Superior temporal gyrus (tissue), 1 donor: ENCODE measurements around the gene ESRRG.
"Not testable (repeated sequence)": the region's sequence is repeated elsewhere in the genome, so short reads cannot be mapped to it uniquely, and the experiment has no call there.

Source experiments
- DNase-seq: peaks from one replicate; pipeline ENCODE4 v3.0.0-alpha.2; 2016; ENCODE audit errors: extremely low spot score

Gene ESRRG

DNA sequence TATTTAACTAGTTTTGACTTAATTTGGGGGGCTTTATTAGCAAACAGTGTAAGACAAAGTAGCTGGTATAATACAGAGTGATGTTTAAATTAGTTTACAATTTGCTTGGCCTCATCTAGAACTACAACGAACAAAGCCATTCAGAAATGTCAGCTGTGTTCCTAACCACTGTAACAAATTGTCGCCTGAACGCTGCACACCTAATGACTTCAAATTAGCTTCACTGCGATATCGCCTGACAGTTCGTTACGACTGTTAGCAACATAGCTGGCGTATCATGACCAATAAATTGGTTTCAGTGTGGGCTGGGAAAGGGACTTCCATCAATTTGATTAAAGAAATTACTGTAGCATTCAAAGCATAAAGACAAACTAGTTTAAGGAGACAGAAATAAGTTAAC lies 160.1 kb downstream of the ESRRG start:
- DNase-seq: no peak

DNA sequence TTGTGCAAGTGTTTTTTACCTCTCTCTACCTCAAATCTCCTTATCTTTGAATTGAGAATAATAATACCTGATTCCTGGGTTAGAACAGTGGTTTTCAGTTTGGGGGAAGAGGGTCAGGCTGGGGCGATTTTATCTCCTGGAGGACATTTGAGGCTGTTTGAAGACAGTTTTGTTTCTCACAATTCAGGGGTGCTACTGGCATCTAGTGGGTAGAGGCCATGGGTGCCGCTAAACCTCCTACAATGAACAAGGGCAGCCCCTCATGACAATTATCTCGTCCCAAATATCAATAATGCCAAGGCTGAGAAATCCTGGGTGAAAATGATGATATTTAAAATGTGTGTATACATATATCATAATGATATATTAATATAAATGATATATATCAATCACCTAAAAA lies 160.8 kb downstream of the ESRRG start:
- no peak for DNase-seq

DNA sequence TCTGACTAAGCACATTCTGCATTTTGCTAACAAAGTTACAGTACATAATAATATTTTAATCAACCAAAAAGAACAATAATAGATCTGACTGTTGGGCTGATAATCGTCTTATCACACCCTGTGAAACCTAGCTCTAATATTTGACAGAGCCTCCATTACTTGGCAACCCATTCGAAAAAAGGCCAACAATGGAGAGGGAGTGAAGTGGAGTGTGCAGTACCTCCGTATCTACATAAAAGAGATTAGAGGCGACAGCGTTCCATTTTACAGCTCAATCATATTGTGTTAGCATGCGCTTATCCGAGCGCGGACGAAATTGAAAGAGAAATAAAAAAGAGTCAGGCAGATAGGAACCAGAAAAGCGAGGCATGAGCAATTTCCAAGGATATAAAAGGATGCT lies 162.7 kb downstream of the ESRRG start:
- no peak for DNase-seq

DNA sequence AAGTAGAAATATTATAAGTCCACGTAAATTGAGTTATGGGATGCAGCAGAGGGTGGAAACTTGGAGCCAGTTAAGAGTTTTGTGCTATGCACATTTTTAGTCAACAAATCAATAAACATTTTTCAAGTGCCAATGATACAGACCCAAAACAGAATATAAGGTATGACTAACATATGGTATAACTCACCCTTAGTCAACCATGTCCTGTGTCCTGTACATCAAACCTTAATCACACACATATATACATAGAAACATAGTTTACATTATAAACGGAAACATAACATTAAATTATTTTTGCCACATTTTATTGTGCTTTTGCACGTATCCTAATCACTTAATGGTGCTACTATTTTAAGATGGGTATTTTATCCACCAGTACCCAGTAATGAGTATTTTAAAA lies 163.9 kb downstream of the ESRRG start:
- DNase-seq: no peak

DNA sequence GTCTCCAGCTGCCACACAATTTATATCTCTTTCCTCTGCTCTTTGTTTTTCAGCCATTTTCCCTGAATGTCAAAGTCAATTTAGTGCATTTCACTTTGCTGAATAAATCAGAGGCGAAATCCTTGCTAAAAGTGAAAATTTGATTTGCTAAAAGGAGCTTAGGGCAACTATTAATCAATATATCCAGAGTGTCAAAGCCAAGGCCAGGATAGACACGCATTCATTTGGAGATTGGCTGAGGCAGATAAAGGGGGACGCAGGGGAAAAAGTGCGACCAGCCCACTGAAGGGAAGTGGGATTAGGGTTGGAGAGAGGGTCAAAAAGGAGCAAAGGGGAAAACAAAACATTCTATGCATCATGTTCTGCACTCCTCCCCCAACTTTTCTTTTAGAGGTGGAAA lies 167.6 kb downstream of the ESRRG start:
- DNase-seq: no peak

DNA sequence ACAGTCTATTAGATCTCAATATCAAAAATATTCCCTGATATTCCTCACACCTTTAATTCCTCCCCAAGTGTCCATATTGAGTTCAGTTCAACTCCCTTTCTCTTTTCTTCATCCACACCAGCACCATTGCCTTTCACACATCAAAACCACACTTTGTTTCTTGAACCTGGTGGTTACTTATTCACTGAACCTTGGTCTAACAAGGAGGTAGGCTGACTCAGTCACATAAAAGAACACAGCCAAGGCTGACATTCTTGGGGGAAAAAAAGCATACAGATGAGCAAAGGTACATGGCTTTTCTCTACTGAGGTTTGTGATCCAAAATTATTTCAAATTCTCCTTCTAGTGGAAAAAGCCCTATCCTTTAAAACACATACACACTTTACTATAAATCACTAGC lies 168.3 kb downstream of the ESRRG start:
- no peak for DNase-seq

DNA sequence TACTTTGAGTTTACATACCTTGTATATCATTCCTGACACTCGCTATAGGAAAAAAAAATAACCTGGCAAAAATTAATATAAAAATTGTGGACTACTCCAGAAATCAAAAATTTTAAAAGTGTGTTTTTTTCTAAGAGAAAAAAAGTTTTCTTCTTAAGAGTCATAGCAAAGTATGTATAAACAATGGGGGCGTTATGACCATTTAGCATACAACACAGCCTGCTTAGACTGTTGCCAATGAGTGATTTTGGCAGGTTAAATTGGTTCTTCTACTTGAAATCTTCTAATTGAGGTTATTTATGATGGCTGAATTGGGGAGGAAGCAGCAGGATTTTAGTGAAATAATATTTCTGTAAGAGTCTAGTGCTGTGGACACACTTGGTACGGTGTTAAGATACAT lies 169.5 kb downstream of the ESRRG start:
- no peak for DNase-seq

DNA sequence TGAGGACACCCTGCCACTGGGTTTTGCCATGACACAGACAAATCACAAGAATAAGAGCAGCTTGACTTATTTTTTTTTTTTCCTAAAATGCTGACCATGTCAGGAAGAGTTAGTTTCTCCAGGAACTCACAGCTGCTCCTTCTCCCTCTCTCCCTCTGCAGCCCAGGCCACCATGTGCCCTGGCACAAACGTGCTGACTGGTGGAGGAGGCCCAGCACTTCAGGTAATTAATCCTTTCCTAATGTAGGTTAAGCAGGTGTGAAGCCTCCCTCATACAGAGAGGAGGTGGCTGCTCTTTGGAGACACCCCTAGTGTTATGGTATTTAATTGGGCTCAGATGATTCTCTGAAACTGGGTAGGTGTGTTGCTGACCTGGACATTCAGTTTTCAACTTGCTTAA lies 170.2 kb downstream of the ESRRG start:
- DNase-seq: no peak

DNA sequence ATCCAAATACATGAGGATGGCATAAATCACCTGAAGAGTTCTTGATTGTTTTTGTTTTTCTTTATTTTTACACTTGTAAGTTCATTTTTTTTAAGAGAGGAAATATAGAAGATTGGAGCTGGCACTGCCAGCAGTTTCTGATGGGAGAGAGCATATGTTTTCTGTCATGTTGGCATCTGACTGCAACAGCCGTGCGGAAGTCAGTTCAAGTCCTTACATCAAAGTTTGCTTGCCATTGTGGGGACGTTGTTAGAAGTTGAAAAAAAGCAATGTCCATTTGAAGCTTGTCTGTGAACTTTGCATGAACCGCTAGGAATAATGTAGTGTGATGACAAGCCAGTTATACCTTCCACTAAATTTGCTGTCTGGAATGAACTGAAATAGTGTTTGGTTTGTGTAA lies 173.4 kb downstream of the ESRRG start:
- DNase-seq: no peak

DNA sequence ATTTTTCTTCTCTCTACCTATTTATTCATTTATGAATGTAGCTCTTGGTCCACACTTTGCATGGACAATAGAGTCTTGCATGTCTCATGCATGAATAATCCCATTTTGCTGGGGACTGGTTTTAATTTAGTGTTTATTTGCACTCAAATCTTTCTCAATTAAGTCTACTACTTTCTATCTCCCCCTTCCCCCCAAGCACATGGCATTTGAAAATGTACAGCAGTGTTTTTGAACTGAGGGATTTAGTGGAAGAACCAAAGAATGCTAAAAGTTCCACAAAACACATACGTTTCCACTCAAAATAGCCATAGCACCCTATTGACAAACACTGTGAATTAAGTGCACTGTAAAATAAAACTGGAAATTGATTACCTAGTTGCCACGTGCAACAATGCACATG lies 180.5 kb downstream of the ESRRG start:
- no peak for DNase-seq

DNA sequence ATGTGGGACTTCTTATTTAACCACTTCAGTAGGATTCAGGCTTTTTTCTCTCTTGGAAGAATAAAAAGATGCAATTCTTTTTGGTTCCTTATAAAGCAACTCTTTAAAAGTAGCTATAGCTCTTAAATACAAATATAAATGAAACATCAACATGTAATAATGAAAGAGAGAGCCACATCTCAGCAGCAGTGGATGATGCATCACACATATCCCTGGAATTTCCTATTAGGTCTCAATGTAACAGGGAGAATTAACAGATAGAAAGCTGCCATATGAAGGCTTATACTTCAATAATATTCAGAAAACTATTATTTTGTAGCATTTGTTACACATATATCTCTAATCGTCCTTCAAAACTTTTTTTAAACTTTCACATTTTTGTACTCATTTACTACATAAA lies 181.0 kb downstream of the ESRRG start:
- DNase-seq: no peak

DNA sequence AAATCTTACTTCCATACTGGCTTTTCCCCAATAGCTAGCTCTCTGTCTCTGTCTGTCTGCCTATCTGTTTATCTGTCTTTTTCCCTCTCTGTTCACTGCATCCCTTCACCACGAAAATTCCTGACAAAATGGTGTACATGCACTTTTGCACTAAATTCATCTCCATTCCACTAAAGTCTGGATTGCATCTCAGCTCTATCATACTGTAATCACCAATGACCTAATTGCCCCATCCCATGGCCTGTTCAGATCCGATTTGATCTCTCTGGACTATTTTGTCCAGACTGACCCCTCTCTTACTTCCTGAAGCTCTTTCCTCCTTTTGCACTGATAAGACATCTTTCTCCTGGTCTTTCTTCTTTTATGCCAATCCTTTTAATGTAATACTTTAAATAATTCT lies 187.5 kb downstream of the ESRRG start:
- DNase-seq: no peak

DNA sequence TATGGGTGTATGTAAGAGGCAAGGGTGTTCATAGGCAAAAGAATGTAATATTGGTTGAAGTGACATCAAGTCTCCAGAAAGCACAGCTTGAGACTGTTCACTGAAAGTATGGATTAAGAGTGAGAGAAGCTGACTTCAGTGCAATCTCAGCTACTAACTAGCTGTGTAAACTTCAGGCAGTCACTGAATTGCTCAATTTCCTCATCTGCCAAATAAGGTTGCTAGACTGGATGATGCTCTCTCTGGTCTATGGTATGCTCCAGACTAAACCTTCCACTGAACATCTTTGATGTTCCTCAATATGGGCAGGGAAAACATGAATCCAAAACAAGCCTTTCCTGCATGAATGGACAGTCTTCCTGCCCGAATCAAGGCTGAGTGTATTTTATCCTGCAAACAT lies 188.2 kb downstream of the ESRRG start:
- no peak for DNase-seq

DNA sequence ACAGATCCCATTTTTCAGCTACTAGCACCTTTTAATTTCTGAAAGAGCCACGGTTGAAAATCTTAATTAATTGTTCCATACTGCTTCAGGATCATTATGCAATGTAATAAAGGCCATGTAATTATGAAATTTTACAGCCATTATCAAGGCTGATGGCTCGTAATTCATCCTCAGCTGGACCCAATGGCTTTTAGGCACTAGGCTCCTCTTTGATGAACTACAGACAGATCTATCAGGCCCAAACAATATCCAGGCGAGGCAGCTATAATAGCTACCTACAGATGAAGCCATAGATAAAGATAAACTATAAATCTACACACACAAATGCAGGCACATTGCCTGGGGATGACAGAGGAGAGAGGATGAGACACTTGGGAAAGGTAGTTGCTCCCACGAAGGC lies 189.5 kb downstream of the ESRRG start:
- no peak for DNase-seq

DNA sequence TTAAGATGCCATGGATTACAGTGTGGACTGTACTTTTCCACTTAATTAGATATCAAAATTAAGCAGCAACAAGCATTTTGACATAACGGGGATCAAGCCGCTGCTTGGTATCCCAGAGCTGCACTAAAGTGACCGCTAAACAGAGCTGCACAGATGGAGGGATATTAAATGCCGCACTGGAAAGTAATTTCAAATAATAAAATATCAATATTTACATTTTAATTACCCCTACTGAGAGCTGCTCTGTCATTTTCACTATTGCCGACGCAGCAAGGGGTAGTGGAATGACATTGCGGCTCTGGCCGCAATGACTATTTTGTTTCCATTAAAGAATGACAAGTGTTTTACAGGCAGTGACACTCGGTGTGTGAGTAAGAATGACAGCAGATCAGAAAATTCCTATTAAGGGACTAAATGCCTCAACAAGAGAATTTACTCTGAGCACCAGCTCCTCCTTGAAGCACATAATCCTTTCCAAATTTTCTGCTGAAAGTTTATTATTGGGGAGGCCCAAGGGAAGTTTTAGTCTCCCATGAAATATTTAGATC lies 190.9 kb downstream of the ESRRG start:
- no peak for DNase-seq

DNA sequence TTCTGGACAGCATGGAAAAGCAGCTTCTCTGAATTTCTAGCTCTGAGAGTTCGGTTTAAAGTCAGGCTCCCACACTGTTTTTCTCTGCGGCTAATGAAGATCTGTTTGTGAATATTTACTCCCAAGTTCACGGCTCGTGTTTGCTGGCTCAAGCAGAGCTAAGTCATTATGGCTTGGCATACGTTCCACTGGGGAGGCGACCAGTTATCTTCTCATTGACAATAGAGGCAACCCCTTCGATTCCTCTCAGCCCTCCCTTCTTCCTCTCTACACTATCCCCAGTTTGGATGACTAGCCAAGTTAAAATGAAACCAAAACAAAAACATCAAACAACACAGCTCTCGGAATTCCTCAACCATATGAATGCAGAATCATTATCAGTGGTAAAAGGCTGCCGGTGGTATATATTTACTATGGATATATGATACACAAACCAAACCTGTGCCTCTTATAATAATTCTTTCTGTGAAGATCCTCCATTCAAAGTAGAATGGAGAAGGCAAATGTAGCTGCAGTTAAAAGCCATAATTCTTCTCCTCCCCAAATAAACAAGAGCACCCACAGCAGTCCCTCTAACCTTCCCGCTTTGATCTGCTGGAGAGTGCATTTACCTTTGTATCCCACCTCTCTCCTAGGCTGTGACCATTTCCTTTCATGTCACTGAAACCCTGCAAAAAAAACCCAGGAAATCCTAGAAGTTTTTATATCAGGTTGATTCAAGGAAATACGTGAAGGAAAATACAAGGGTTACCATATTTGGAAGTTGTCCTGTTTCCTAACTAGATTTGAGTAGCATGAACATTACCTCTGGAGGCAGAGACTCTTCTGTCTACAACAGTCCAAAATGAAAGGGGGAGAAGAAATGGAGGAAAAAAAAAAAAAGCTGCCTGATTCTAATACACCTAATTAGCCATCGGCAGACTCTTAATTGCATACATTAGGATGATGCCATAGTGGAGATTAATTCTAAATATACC lies 191.7 kb downstream of the ESRRG start:
- peak; percentile 31 for DNase-seq

DNA sequence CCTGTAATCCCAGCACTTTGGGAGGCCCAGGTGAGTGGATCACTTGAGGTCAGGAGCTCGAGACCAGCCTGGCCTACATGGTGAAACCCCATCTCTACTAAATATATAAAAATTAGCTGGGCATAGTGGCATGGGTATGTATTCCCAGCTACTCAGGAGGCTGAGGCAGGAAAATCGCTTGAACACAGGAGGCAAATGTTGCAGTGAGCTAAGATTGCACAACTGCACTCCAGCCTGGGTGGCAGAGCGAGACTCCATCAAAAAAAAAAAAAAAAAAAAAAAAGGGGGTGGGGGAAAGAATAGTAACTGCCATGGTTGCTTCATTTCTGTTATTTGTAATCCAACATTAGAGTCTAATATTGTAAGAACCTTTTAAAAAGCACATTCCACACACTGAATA lies 193.4 kb downstream of the ESRRG start:
- DNase-seq: not testable (repeated sequence)

DNA sequence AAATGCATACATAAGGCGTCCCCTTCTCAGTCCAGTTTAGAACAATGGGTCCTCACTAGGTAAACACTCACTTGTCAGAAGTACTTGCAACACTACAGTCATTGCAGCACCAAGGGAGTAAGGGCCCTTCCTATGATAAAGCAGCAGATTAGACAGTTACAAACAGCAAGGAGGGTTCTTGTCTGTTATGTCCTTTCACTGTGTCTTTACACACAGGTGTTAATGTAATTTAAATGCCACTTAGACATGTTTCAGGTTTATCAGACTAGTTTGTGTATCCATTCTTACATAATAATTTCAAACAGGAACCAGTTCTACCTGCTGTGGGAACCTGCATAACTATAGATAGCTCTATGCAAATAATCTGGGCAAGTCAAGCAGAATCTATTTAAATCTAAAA lies 194.4 kb downstream of the ESRRG start:
- no peak for DNase-seq

DNA sequence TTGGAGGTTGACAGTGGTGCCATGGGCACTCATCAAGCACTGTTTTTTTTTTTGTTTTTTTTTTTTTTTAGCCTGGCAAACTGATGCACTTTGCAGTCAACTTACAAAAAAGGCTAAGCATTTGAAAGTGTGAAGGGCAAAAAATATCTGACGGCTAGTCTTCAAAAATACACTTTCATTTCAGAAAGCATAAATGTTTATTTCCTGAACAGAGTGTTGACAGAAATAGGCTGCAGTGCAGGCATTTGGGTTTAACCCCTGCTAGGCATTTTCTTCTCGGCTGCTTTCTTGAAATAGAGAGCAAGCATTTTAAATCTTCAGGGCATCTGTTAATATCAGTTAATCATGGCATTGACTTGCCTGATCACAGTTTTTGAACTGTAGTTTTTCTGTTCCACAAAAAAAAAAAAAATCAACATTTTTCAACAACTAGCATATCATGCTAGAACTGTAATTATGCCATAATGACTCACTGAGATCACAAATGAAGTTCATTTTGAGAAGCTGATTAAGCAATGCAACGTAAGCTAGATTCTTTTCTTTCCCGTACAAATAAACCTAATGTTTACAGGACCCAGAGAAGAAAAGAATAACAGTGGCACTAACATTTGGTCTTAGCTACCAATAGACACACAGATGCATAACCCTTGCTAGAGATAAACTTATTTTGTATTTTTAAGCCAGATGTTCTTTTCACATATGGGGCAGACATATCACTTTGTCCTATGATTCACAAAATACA lies 199.6 kb downstream of the ESRRG start:
- DNase-seq: peak; percentile 29

DNA sequence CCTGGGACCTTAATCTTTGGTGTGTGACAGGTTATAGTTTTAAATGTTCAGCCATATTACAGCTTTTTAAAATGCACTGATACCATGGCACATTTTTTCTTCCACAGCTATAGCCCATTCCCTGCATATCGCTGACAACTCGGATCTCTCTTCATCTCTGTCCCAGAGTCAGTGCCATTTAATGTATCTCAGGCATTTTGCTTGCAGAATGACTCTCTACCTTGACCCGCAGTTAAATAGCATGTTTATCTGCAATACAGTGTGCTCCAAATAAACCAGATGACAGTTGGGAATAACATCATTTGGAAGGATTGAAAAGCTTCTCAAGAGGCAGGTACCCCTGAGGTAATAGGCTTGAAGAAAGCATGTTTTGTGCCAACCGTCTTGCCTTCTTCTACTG lies 200.2 kb downstream of the ESRRG start:
- no peak for DNase-seq

DNA sequence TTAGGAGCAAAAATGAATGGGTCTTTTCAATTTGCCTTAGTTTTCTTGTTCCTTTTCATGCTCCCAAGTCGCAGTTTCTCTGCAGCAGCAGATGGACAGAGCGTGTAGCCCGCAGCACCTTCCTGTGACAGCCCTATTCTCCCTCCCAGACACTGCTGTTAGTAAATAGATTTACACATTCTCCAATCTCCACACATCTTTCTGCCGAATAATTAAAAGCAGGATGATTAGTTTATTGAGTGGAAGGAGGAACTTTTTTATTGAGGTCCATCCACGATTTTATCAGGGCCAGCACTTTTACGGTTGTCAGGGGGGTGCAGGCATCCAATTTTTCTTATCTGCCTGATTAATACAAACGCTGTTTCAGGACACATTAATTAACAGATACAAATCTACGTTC lies 201.8 kb downstream of the ESRRG start:
- no peak for DNase-seq

DNA sequence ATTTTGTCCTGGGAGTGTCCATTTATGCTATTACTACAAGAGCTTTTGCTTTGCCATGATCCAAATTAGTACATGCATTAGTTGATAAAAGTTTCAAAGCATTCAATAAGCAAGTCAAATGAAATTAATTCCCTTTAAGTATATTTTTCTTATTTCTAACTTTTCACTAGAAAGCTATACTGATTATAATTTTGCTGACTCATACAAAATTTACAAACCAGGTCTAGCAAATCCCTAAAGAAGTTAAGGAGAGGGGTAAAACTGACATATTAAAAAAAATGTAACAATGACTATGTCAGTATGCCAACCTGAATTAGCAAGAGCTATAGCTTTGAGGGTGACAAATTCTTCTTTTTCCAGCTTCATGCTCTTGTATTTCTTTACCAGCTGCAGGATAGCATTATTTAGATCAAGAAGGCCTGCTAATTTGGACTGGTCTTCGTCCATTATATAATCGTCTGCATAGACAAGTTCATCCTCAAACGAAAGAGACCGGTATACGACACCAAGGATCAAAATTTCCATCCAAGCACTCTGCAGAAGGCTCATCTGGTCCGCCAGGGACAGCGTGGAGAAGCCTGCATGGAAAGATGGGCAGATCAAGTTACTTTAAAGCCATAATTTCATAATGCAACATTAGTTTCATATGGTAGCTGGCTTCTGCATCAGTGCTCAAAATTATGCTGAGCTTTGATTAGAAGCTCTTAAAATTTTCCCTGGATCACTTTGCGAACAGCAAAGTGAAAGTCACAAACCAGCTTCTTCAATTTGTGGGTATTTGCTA lies 204.2 kb downstream of the ESRRG start:
- no peak for DNase-seq
